ENCODE measurements around the gene SLITRK5.

GRCh38 chr13:87675851-87676250, 4.7 kb downstream of the SLITRK5 start:
- TF ChIP-seq, protein P1, sequence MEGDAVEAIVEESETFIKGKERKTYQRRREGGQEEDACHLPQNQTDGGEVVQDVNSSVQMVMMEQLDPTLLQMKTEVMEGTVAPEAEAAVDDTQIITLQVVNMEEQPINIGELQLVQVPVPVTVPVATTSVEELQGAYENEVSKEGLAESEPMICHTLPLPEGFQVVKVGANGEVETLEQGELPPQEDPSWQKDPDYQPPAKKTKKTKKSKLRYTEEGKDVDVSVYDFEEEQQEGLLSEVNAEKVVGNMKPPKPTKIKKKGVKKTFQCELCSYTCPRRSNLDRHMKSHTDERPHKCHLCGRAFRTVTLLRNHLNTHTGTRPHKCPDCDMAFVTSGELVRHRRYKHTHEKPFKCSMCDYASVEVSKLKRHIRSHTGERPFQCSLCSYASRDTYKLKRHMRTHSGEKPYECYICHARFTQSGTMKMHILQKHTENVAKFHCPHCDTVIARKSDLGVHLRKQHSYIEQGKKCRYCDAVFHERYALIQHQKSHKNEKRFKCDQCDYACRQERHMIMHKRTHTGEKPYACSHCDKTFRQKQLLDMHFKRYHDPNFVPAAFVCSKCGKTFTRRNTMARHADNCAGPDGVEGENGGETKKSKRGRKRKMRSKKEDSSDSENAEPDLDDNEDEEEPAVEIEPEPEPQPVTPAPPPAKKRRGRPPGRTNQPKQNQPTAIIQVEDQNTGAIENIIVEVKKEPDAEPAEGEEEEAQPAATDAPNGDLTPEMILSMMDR (IDR thresholded peaks at IDR 0.05; ENCODE audit: low read depth, low read length): no peak
- no peak for TF ChIP-seq EZH2phosphoT487 (IDR thresholded peaks at IDR 0.05; ENCODE audit: low read depth)

All from OCI-LY3 (cell line).